ENCODE measurements around the gene PKN2.
"Not testable (repeated sequence)": the region's sequence is repeated elsewhere in the genome, so short reads cannot be mapped to it uniquely, and the experiment has no call there.

PKN2 gene

GRCh38 chr1:88680471-88680870 lies 3.6 kb upstream of the PKN2 start:
- no peak for DNase-seq (ENCODE audit: low spot score)

- no peak for DNase-seq (ENCODE audit: low spot score)
Measured at GRCh38 chr1:88680911-88681622, 3.0 kb upstream of the PKN2 start.

- peak; percentile 86 for DNase-seq (ENCODE audit: low spot score)
Measured at GRCh38 chr1:88684482-88685258, 597 bp downstream of the PKN2 start.

- DNase-seq (ENCODE audit: low spot score): no peak
Measured at GRCh38 chr1:88685259-88685620, 1.2 kb downstream of the PKN2 start.

DNA sequence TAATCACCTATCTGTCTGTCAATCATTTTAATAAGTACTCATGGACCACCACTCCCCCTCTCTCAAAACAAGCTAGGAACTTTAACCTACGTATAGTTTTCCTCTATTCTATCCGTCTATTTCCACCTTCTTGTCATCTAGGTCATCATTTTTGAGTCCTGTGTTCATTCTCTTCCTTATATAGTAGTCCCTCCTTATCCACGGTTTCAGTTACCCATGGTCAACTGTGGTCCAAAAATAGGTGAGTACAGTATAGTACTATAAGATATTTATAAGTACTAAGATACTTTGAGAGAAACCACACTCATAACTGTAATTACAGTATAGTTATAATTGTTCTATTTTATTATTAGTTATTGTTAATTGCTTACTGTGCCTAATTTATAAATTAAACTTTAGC lies 7.5 kb downstream of the PKN2 start:
- no peak for DNase-seq (ENCODE audit: low spot score)

- DNase-seq (ENCODE audit: low spot score): no peak
Measured at GRCh38 chr1:88695781-88696180, 11.7 kb downstream of the PKN2 start.

DNA sequence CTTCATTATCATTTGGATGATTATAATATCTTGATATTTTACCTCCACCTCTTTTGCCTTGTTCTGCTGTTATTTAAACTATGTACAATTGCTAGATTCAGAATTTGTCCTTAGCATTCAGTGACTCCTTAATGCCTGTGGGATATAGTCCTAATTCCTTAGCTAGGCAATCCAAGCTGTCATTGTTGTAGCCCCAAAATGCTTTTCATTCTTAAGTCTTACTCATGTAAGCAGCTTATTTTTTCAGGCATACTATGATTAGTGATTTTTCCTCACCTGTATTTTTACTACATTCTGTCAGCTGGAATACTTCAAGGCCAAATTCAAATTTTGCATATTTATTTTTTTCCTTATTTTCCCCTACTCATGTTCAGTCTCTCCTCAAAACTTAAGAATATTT lies 13.4 kb downstream of the PKN2 start:
- no peak for DNase-seq (ENCODE audit: low spot score)

- no peak for DNase-seq (ENCODE audit: low spot score)
Measured at GRCh38 chr1:88698140-88698539, 14.1 kb downstream of the PKN2 start.

DNA sequence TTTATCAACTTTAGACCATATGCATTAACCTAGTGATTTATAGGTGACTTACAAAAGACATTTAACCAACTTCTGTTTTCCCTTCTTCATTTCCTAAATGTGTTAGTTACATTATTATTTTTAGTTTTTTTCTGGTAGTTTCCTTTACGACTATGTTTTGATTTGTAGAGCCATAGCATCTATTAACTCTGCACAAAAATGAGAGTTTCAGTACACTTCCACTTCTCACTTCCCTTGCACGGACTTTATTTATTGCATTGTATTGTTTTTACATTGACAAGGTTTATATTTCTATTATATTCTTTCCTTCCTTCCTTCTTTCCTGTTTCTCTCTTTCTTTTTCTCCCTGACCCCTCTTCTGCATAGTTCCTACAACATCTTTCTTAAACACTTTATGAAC lies 14.7 kb downstream of the PKN2 start:
- no peak for DNase-seq (ENCODE audit: low spot score)

DNA sequence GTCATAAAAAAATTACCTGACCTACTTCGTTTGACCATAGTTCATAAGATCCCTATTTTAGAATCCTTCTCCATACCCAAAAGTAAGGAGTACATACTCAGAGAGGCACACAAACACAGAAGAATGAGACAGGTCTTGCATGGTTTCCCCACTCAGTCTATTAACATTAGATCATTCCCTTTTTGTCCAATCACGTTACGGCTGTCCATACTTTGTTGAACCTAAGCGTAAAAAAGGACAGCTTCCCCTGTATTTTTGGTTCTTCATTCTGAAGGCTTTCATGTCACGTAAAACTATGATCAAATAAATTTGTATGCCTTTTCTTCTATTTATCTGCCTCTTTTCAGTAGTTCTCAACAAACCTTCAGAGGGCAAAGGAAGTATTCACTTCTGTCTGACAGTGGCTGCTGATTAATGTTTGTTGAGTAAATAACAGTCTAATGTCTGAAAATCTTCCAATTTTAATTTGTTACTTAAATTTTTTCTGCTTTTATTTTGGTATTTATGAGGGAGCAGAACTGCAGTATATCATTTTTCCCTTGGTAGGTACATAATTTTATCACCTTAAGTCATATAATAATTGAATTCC lies 16.4 kb downstream of the PKN2 start:
- no peak for DNase-seq (ENCODE audit: low spot score)

DNA sequence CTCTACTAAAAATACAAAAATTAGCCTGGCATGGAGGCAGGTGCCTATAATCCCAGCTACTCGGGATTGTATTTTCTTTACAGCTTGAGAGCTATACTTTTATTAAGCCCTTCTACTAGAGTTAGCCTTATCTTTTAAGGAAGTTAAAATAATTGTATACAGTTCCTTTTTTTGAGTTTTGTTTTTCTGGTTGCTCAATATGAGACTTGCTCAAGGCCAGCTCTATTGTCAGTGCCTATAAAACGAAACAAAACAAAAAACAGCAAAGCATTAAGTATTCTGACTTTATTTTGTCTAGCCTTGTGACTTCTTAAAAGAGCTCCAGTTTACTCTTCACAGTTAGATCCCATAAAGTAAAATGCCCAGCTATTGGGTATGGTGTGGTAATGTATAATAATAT lies 17.2 kb downstream of the PKN2 start:
- DNase-seq (ENCODE audit: low spot score): no peak

- DNase-seq (ENCODE audit: low spot score): not testable (repeated sequence)
Measured at GRCh38 chr1:88701793-88702192, 17.7 kb downstream of the PKN2 start.

- no peak for DNase-seq (ENCODE audit: low spot score)
Measured at GRCh38 chr1:88708011-88708410, 23.9 kb downstream of the PKN2 start.

DNA sequence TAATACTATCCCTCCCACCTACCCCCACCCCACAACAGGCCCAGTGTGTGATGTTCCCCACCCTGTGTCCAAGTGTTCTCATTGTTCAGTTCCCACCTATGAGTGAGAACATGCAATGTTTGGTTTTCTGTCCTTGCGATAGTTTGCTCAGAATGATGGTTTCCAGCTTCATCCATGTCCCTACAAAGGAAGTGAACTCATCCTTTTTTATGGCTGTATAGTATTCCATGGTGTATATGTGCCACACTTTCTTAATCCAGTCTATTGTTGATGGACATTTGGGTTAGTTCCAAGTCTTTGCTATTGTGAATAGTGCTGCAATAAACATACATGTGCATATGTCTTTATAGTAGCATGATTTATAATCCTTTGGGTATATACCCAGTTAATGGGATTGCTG lies 28.8 kb downstream of the PKN2 start:
- DNase-seq (ENCODE audit: low spot score): not testable (repeated sequence)

DNA sequence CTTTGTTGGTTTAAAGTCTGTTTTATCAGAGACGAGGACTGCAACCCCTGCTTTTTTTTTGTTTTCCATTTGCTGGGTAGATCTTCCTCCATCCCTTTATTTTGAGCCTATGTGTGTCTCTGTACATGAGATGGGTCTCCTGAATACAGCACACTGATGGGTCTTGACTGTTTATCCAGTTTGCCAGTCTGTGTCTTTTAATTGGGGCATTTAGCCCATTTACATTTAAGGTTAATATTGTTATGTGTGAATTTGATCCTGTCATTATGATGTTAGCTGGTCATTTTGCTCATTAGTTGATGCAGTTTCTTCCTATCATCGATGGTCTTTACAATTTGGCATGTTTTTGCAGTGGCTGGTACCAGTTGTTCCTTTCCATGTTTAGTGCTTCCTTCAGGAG lies 32.5 kb downstream of the PKN2 start:
- not testable (repeated sequence) for DNase-seq (ENCODE audit: low spot score)

- DNase-seq (ENCODE audit: low spot score): no peak
Measured at GRCh38 chr1:88722492-88722891, 38.4 kb downstream of the PKN2 start.

DNA sequence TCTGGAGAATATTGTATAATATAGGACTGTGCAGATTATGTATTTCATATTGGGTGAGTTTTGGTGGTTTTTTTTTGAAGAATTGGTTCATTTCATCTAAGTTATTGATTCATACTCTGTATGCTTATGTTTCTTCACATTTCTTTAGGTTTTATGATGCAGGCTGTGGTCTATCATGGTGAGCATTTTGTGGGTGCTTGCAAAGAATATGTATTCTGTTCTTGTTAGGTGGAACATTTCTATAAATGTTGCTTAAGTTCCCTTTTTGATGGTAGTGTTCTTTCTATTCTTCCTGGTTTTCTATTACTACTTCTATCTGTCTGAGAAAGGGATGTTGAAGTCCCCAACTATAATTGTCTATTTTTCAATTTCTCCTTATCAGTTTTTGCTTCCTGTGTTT lies 42.6 kb downstream of the PKN2 start:
- no peak for DNase-seq (ENCODE audit: low spot score)

- DNase-seq (ENCODE audit: low spot score): no peak
Measured at GRCh38 chr1:88727205-88727604, 43.1 kb downstream of the PKN2 start.

DNA sequence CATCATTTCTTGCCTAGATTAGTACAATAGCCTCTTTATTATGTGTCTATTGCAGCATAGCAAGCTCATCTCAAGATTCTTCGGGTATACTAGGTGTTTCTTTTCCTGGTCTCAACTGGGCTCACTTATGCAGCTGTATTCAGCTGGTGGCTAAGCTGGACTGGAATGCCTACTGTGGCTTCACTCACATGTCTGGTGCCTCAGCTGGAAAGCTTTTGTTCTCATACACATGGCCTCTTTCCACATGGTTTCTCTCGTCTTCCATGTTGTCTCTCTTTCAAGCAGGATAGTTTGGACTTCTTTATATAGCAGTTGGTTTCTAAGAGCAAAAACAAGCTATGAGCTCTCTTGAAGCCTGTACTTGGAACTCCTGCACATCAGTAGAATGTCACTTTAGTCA lies 45.2 kb downstream of the PKN2 start:
- no peak for DNase-seq (ENCODE audit: low spot score)

GRCh38 chr1:88730132-88730675 lies 46.1 kb downstream of the PKN2 start:
- no peak for DNase-seq (ENCODE audit: low spot score)

DNA sequence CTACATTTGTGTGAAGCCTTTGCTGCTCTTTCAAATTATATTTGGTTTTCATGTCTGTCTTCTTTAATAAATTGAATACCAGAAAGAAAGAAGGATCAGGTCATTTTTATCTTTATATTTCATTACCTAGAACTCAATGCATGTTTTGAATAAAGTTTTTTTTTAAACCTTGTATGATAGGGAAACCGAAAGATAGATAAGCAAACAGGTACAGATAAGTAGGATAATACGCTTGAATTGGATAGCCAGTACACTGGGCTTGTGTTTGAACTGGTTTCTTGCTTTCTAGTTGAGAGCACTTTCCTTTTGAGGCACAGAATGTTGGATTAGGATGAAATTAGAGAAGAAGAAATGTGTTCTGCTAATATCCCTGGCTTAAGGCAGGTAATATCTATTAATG lies 46.9 kb downstream of the PKN2 start:
- DNase-seq (ENCODE audit: low spot score): no peak

GRCh38 chr1:88731475-88732269 lies 47.6 kb downstream of the PKN2 start:
- no peak for DNase-seq (ENCODE audit: low spot score)

All from ecto neural progenitor cell (in vitro differentiated cells).